Tibial artery (tissue), 4 donors: ENCODE data around the gene OR1J1.

Experiments used
- DNase-seq, 2 donors: peaks; one replicate each; pipeline ENCODE4 v3.0.0-alpha.2; 2019
- H3K27ac ChIP-seq, 2 donors: fragments of 200-600 bp; sonication (generic) in 1 of 2; 1 replicate in 1 of 2; 2 replicates in 1 of 2; pipeline ENCODE4 v1.5.1; 2018 to 2019; ENCODE audit warnings: mild to moderate bottlenecking in 1 of 2
- H3K27me3 ChIP-seq, 2 donors: fragments of 200-600 bp; sonication (generic) in 1 of 2; one replicate each; pipeline versions ENCODE4 v1.5.1 to v1.6.0; 2016 to 2019
- H3K36me3 ChIP-seq, 3 donors: fragments of 200-600 bp; sonication (generic) in 2 of 3; one replicate each; pipeline ENCODE4 v1.5.1; 2016 to 2019; ENCODE audit warnings: mild to moderate bottlenecking in 2 of 3
- H3K4me1 ChIP-seq, 4 donors: fragments of 200-600 bp; sonication (generic) in 2 of 4; 1 replicate in 3 of 4; 2 replicates in 1 of 4; pipeline ENCODE4 v1.5.1; 2016 to 2019
- H3K4me3 ChIP-seq, 2 donors: fragments of 200-600 bp; sonication (generic) in 1 of 2; 1 replicate in 1 of 2; 2 replicates in 1 of 2; pipeline ENCODE4 v1.5.1; 2018 to 2019; ENCODE audit warnings: mild to moderate bottlenecking in 2 of 2
- H3K9me3 ChIP-seq, 3 donors: fragments of 200-600 bp; sonication (generic) in 1 of 3; one replicate each; pipeline ENCODE4 v1.5.1; 2016 to 2019
- CTCF ChIP-seq, 2 experiments: fragments of 200-600 bp in 1 of 2; fragments of 450-650 bp in 1 of 2; IDR thresholded peaks; one replicate each; pipeline ENCODE4 v1.5.1; 2017 to 2019; ENCODE audit warnings: antibody characterized with exemption in 2 of 2, mild to moderate bottlenecking in 1 of 2, moderate library complexity in 1 of 2
- intact Hi-C: fragments of 100-400 bp; cut with DNase I; formaldehyde crosslinking; loops from one replicate; pipeline ENCODE4 v1.15.0; 2023; ENCODE audit warnings: low total_unique reads

Gene OR1J1

GRCh38 chr9:122457787-122458186 is 19.9 kb downstream of the OR1J1 start:
- TF ChIP-seq CTCF (IDR thresholded peaks at IDR 0.05): no peak

GRCh38 chr9:122456123-122456522 is 21.6 kb downstream of the OR1J1 start:
- intact Hi-C loops: loop anchor here (10.0 kb wide), 1 partner anchor 331 kb away; no protein-coding TSS in a partner anchor
- no peak for TF ChIP-seq CTCF (IDR thresholded peaks at IDR 0.05)
- no peak overlapping the region for H3K27ac ChIP-seq

More at GRCh38 chr9:122457787-122458186, 19.9 kb downstream of the OR1J1 start:
- Histone ChIP-seq H3K36me3 (no peaks in the 10 kb centered on the region), H3K4me1 (no peaks in the 10 kb centered on the region), H3K27me3 (peaks cover 0 to 9% of the 10 kb centered on the region in 2 donors), H3K9me3 (peaks cover 0 to 4% (median 0%) of the 10 kb centered on the region in 3 donors), H3K4me3 (no peak overlapping the region), H3K27ac (no peak overlapping the region)
- no peak for DNase-seq
- intact Hi-C loops: loop anchor here (10.0 kb wide), 1 partner anchor 333 kb away; no protein-coding TSS in a partner anchor

GRCh38 chr9:122453677-122454135 is 24.0 kb downstream of the OR1J1 start:
- no peak for TF ChIP-seq CTCF (IDR thresholded peaks at IDR 0.05)
- Histone ChIP-seq H3K4me1 (no peaks in the 10 kb centered on the region), H3K9me3 (no peaks in the 10 kb centered on the region), H3K27ac (no peak overlapping the region), H3K27me3 (no peaks in the 10 kb centered on the region), H3K4me3 (no peak overlapping the region), H3K36me3 (no peaks in the 10 kb centered on the region)
- intact Hi-C loops: loop anchor here (10.0 kb wide), 1 partner anchor 329 kb away; no protein-coding TSS in a partner anchor
- no peak for DNase-seq

More at GRCh38 chr9:122456123-122456522, 21.6 kb downstream of the OR1J1 start:
- H3K9me3 ChIP-seq: peaks cover 0 to 4% (median 0%) of the 10 kb centered on the region in 3 donors
- peaks cover 0 to 9% of the 10 kb centered on the region in 2 donors for H3K27me3 ChIP-seq
- no peak overlapping the region for H3K4me3 ChIP-seq
- no peak for DNase-seq
- no peaks in the 10 kb centered on the region for H3K36me3 ChIP-seq
- no peaks in the 10 kb centered on the region for H3K4me1 ChIP-seq

GRCh38 chr9:122446819-122447484 is 30.8 kb downstream of the OR1J1 start:
- peaks cover 0 to 5% (median 0%) of the 10 kb centered on the region in 3 donors for H3K9me3 ChIP-seq
- H3K36me3 ChIP-seq: no peaks in the 10 kb centered on the region
- H3K4me1 ChIP-seq: no peaks in the 10 kb centered on the region
- H3K4me3 ChIP-seq: no peak overlapping the region
- no peak overlapping the region for H3K27ac ChIP-seq
- no peaks in the 10 kb centered on the region for H3K27me3 ChIP-seq
- TF ChIP-seq CTCF (IDR thresholded peaks at IDR 0.05): no peak
- no peak for DNase-seq
- intact Hi-C loops: no loop called here

- intact Hi-C loops: no loop called here
- no peak overlapping the region for H3K27ac ChIP-seq
- H3K4me3 ChIP-seq: no peak overlapping the region
- H3K36me3 ChIP-seq: no peaks in the 10 kb centered on the region
- H3K4me1 ChIP-seq: no peaks in the 10 kb centered on the region
- H3K27me3 ChIP-seq: no peaks in the 10 kb centered on the region
- no peak for DNase-seq
- no peak for TF ChIP-seq CTCF (IDR thresholded peaks at IDR 0.05)
- peaks cover 0 to 9% (median 0%) of the 10 kb centered on the region in 3 donors for H3K9me3 ChIP-seq
These were observed 32.5 kb downstream of the OR1J1 start for GRCh38 chr9:122445155-122445749.
